SH-SY5Y (cell line): ENCODE results near the gene KRTAP12-2.

Experiments used
- GATA2 ChIP-seq: IDR thresholded peaks from 2 replicates; pipeline ENCODE4 v1.6.1; 2011; ENCODE audit warnings: mild to moderate bottlenecking, low read depth, low read length
- GATA3 ChIP-seq: IDR thresholded peaks from 2 replicates; pipeline ENCODE4 v1.6.1; 2011; ENCODE audit warnings: low read depth, mild to moderate bottlenecking, low read length, moderate library complexity

Gene KRTAP12-2

DNA sequence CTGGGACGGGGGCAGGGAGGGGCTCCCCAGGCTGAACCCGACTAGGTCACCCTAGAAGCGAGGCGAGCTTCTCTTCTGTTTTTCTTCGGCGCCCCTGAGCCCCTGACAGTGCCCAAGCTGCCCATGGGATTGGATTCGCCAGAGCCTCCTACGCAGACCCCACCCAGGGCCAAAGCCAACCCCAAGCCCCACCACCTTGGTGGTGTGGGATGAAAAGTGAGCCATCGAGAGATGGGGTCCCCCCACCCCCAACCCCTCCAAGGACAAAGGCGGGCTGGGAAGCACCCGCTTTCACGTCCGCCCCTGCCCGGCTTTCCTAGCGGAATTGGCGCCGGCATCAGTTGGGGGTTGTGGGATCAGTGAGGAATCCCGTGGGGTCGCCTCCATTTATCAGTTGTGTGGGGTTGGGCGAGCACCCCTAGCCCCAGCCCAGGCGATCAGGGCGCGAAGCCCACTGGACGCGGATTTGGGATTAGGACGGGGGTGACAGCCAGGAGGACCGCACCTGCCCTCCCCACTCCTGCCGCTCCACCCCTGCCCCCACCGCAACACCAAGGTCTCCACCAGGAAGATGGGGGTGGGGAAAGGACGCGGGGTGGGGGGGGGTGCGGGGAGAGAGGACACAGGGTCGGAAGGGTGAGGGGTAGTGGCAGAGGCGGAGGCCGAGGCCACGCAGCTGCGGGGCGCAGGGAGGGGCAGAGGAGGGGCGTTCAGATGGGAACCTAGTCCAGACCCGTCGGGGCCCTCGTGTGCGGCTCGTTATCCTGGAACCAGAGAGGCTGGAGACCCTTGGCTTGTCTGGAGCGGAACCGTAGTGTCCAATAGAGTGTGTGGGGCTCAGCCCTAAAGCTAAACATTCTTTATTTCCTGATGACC is 40.2 kb upstream of the KRTAP12-2 start:
- TF ChIP-seq GATA2, result no peak
- no peak for TF ChIP-seq GATA3

GRCh38 chr21:44706026-44706705 is 39.4 kb upstream of the KRTAP12-2 start:
- TF ChIP-seq GATA3, result no peak
- TF ChIP-seq GATA2, result no peak

- TF ChIP-seq GATA2, result no peak
- no peak for TF ChIP-seq GATA3
These were observed 37.9 kb upstream of the KRTAP12-2 start for GRCh38 chr21:44704636-44705001.

DNA sequence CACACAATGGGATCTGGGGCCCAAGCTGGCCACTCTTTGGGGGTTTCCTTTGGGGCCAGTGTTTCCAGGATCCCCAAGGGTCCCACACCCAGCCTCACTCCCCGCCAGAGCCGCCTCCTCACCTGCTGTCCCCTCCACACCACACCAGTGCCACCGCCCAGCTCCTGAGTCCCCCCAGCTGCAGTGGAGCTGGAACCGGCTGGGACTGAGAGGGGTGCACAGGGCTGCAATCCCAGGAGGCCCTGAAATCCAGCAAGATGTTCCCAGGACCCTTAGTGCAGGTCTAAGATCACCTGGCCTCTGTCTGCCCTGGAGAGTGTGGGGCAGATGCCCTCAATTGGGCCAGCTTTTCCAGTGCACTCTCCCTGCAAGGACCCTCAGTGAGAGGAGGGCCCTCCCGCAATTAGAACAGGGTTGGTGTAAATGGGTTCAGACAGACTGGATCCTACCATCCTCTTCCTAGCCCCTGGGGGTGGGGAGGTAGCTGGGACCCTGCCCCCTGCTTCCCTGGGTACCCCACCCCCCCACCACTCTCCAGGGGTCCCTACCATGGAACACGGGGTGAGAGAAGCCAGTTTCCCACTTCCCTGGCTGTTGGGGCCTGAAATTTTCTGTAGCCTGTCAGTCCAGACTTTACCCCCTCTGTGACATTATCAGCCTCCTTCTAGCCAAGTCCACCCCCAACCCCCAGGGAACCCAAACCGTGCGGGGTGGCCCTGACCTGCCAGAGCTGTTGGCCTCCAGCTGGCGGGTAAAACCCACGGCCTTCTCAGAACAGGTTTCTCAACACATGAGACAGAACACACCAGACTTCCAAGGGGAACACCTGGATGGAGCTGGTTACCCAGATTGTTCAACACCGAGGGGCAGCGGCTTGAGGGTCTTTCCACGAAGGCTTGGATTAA is 37.3 kb upstream of the KRTAP12-2 start:
- TF ChIP-seq GATA2 (no peak), GATA3 (no peak)

GRCh38 chr21:44702973-44703730 is 36.4 kb upstream of the KRTAP12-2 start:
- TF ChIP-seq GATA2 (no peak), GATA3 (no peak)

DNA sequence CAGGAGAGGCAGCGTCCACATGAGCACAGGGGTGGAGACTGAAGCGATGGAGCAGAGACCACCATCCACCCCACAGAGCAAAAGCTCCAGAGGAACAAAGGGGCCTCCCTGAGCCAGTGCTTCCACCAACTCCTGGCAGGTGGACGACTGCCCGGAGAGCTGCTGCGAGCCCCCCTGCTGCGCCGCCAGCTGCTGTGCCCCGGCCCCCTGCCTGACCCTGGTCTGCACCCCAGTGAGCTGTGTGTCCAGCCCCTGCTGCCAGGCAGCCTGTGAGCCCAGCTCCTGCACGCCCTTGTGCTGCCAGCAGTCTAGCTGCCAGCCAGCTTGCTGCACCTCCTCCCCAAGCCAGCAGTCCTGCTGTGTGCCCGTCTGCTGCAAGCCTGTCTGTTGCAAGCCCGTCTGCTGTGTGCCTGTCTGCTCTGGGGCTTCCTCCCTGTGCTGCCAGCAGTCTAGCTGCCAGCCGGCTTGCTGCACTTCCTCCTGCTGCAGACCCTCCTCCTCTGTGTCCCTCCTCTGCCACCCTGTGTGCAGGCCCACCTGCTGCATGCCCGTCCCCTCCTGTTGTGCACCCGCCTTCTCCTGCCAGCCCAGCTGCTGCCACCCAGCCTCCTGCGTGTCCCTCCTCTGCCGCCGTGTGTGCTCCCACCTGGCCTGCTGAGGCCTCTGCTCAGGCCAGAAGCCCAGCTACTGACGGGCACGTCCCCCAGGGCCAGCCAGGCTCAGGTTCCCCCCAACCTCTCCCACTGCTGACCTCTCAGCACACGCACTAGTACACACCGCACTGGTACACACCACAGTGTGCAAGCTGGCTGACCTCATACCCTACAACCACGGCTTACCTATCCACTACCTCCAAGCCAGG is 35.6 kb upstream of the KRTAP12-2 start:
- no peak for TF ChIP-seq GATA2
- no peak for TF ChIP-seq GATA3

GRCh38 chr21:44701541-44701940 is 34.8 kb upstream of the KRTAP12-2 start:
- TF ChIP-seq GATA3 (no peak), GATA2 (no peak)

GRCh38 chr21:44701023-44701400 is 34.3 kb upstream of the KRTAP12-2 start:
- no peak for TF ChIP-seq GATA2
- no peak for TF ChIP-seq GATA3

DNA sequence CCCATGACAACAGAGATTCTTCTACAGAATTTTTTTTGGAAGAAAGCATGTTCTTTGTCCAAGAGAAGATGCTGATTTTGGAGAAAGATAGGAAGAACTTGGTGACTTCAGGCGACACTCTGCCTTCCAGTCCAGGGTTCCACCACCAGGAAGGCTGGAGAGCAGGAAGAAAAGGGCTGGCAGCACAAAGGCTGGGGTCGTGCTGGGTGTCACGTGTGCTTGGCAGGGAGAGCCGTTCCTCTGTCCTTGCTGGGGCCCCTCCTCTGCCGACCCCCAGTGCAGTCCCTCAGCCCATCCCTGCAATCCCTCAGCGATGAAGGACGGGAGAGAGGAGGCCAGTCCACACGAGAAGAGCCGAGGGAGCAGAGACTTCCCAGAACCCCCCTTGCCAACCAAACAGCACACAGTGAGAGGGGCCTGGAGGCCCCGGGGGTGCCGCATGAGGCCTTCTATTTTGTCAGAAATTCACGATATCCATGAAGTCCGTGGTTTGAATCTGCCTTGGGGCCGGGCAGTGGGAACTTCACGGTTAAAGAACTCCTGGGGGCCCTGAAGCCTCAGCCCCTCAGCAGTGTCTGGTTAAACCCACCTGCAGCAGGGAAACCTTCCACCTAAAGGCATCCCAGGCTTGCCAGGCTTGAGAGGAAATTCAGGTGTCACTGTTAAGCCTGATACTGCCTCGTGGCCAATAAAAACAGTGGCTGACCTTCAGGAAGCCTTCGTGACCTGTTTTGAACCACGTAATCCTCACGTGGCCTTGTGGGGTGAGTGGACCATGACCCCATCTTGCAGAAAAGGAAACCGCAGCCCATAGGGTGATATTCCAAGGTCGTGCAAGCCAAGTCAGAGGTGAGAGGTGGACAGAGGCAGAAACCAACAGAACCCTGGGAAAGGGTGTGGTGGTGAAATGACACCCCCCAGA is 33.6 kb upstream of the KRTAP12-2 start:
- TF ChIP-seq GATA2 (no peak), GATA3 (no peak)

DNA sequence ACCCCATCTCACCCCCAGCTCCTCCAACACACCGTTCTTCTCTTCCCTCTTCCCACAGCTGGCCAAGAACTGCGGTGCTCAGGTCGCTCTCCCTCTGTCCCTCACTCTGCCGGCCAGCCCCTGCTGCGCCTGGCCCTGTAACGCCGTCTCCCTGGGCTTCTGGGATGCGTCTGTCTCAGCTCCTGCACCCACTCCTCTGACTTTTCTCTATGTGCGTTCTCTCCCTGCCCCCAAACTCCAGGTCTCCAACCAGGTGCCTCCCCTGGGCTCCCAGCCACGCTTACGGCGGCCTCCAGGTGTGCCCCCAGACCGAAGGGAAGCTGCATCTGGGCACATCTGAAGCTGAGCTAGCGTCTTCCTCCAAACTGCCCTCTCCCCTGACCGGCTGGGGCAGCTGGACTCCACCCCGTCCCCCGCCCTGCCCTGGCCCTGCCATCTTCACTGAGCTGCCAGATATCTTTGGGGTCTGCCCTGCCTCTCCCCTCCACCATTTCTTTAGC is 32.8 kb upstream of the KRTAP12-2 start:
- TF ChIP-seq GATA2 (no peak), GATA3 (no peak)
